Natural killer cell (primary cell): Measurements from ENCODE around the gene EGFR. TPM values are rescaled to one million over a fixed set of nuclear protein-coding genes. Genes with fewer than 3 reads are reported as not detected.

ENCODE experiments used
- ATAC-seq, 3 donors: fragments of 150-1000 bp in 2 of 3; fragments of 200-7000 bp in 1 of 3; cut with Tn5 transposase; 1 replicate in 1 of 3; 2 replicates in 2 of 3; pipeline ENCODE4 v1.10.0; 2021; ENCODE audit warnings: mild to moderate bottlenecking in 2 of 3, moderate library complexity in 2 of 3
- DNase-seq, 2 donors: peaks; one replicate each; pipeline versions ENCODE4 v3.0.0 to v3.0.0-alpha.2; 2013 to 2021; ENCODE audit warnings: mixed read lengths in 1 of 2
- H3K27ac ChIP-seq: one replicate; pipeline ENCODE4 v1.5.1; 2013; ENCODE audit warnings: mild to moderate bottlenecking, low read length
- H3K27me3 ChIP-seq: one replicate; pipeline ENCODE4 v1.6.1; 2013; ENCODE audit warnings: low read length; ENCODE audit not compliant: control insufficient read depth, insufficient read depth
- H3K36me3 ChIP-seq: one replicate; pipeline ENCODE4 v1.6.1; 2013; ENCODE audit warnings: low read length; ENCODE audit not compliant: control insufficient read depth, insufficient read depth
- H3K4me1 ChIP-seq: one replicate; pipeline ENCODE4 v1.6.1; 2013; ENCODE audit warnings: low read length; ENCODE audit not compliant: control insufficient read depth, insufficient read depth
- H3K4me3 ChIP-seq: one replicate; pipeline ENCODE4 v1.5.1; 2013; ENCODE audit warnings: low read length
- H3K9me3 ChIP-seq: one replicate; pipeline ENCODE4 v1.6.1; 2013; ENCODE audit warnings: low read length; ENCODE audit not compliant: control insufficient read depth, insufficient read depth
- H3K27ac Mint-ChIP-seq, 2 donors: one replicate each; pipeline ENCODE4 v1.8.0; 2022; ENCODE audit warnings: mild to moderate bottlenecking in 2 of 2, mixed read lengths in 2 of 2, moderate library complexity in 1 of 2
- H3K27me3 Mint-ChIP-seq, 2 donors: one replicate each; pipeline ENCODE4 v1.8.0; 2022; ENCODE audit warnings: low read depth in 2 of 2, mixed read lengths in 2 of 2
- H3K36me3 Mint-ChIP-seq: one replicate; pipeline ENCODE4 v1.8.0; 2022; ENCODE audit warnings: mixed read lengths
- H3K4me1 Mint-ChIP-seq, 2 donors: one replicate each; pipeline ENCODE4 v1.8.0; 2022; ENCODE audit warnings: mixed read lengths in 2 of 2
- H3K4me3 Mint-ChIP-seq: one replicate; pipeline ENCODE4 v1.8.0; 2022; ENCODE audit warnings: mild to moderate bottlenecking, moderate library complexity, mixed read lengths
- H3K9me3 Mint-ChIP-seq, 2 donors: one replicate each; pipeline ENCODE4 v1.8.0; 2022; ENCODE audit warnings: mixed read lengths in 2 of 2
- WGBS: methylation state at CpG from one replicate; pipeline ENCODE4 v1.1.7; 2013; ENCODE audit warnings: missing lambda C conversion rate; ENCODE audit not compliant: insufficient coverage; 5-methylcytosine and 5-hydroxymethylcytosine counted together
- intact Hi-C: fragments of 100-400 bp; cut with micrococcal nuclease; formaldehyde crosslinking; loops from one replicate; pipeline ENCODE4 v1.14.2; 2022
- total RNA-seq, 4 donors: library from RNA; stranded (reverse); fragments of 120-200 nt in 1 of 4; gene quantifications; one replicate each; pipeline versions ENCODE4 v1.2.3 to v1.2.4, GENCODE V29; 2013 to 2022
- TF ChIP-seq, protein P1 (sequence below): fragments of 200-600 bp; IDR thresholded peaks from one replicate; pipeline ENCODE4 v1.8.0; 2022; ENCODE audit warnings: antibody characterized with exemption

EGFR gene
- total RNA-seq, 3 donors from 2014 or later (not counting 1 experiment from before 2014, with no cell fraction given) = not detected

GRCh38 chr7:55070271-55070743, 51.5 kb downstream of the EGFR start:
- no peak overlapping the region for H3K27ac ChIP-seq
- Mint-ChIP-seq H3K4me1 (peaks cover 9 to 16% of the 10 kb centered on the region in 2 donors), H3K9me3 (no peaks in the 10 kb centered on the region), H3K36me3 (no peaks in the 10 kb centered on the region), H3K27me3 (peaks cover 7 to 19% of the 10 kb centered on the region in 2 donors), H3K27ac (no peak overlapping the region), H3K4me3 (no peak overlapping the region)
- TF ChIP-seq, protein P1, sequence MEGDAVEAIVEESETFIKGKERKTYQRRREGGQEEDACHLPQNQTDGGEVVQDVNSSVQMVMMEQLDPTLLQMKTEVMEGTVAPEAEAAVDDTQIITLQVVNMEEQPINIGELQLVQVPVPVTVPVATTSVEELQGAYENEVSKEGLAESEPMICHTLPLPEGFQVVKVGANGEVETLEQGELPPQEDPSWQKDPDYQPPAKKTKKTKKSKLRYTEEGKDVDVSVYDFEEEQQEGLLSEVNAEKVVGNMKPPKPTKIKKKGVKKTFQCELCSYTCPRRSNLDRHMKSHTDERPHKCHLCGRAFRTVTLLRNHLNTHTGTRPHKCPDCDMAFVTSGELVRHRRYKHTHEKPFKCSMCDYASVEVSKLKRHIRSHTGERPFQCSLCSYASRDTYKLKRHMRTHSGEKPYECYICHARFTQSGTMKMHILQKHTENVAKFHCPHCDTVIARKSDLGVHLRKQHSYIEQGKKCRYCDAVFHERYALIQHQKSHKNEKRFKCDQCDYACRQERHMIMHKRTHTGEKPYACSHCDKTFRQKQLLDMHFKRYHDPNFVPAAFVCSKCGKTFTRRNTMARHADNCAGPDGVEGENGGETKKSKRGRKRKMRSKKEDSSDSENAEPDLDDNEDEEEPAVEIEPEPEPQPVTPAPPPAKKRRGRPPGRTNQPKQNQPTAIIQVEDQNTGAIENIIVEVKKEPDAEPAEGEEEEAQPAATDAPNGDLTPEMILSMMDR = no peak
- no peak overlapping the region for H3K4me3 ChIP-seq
- WGBS = 84% methylated on average over 8 of the region's 9 CpGs
- no peak for DNase-seq
- peaks cover 2% of the 10 kb centered on the region for H3K27me3 ChIP-seq
- intact Hi-C loops = no loop called here
- H3K36me3 ChIP-seq = no peaks in the 10 kb centered on the region
- ATAC-seq = no peak
- peaks cover 7% of the 10 kb centered on the region for H3K4me1 ChIP-seq
- no peaks in the 10 kb centered on the region for H3K9me3 ChIP-seq

GRCh38 chr7:55070854-55071253, 52.0 kb downstream of the EGFR start:
- Mint-ChIP-seq H3K4me1 (peaks cover 9 to 16% of the 10 kb centered on the region in 2 donors), H3K36me3 (no peaks in the 10 kb centered on the region), H3K4me3 (no peak overlapping the region), H3K27me3 (peaks cover 7 to 19% of the 10 kb centered on the region in 2 donors), H3K27ac (no peak overlapping the region), H3K9me3 (no peaks in the 10 kb centered on the region)
- DNase-seq (no peak), ATAC-seq (no peak)
- H3K27me3 ChIP-seq = peaks cover 2% of the 10 kb centered on the region
- 90% methylated on average over 8 of the region's 8 CpGs for WGBS
- H3K36me3 ChIP-seq = no peaks in the 10 kb centered on the region
- intact Hi-C loops = no loop called here
- H3K4me3 ChIP-seq = no peak overlapping the region
- H3K4me1 ChIP-seq = peaks cover 7% of the 10 kb centered on the region
- no peak overlapping the region for H3K27ac ChIP-seq
- no peaks in the 10 kb centered on the region for H3K9me3 ChIP-seq
- TF ChIP-seq, protein P1 = no peak

GRCh38 chr7:55071411-55072175, 52.8 kb downstream of the EGFR start:
- H3K4me1 Mint-ChIP-seq = peaks cover 9 to 16% of the 10 kb centered on the region in 2 donors
- H3K27me3 Mint-ChIP-seq = peaks cover 7 to 19% of the 10 kb centered on the region in 2 donors
- 88% methylated on average over 5 of the region's 7 CpGs for WGBS
- no peak for ATAC-seq
- Histone ChIP-seq H3K27me3 (no peaks in the 10 kb centered on the region), H3K27ac (no peak overlapping the region), H3K36me3 (no peaks in the 10 kb centered on the region), H3K4me3 (no peak overlapping the region), H3K4me1 (peaks cover 7% of the 10 kb centered on the region), H3K9me3 (no peaks in the 10 kb centered on the region)
- DNase-seq = no peak
- no peaks in the 10 kb centered on the region for H3K36me3 Mint-ChIP-seq
- no peak overlapping the region for H3K4me3 Mint-ChIP-seq
- intact Hi-C loops = no loop called here
- no peak overlapping the region for H3K27ac Mint-ChIP-seq
- no peaks in the 10 kb centered on the region for H3K9me3 Mint-ChIP-seq
- TF ChIP-seq, protein P1 = no peak
